Epithelial cell of proximal tubule (primary cell): ENCODE data around the gene TOX2. TPM values are rescaled to one million over a fixed set of nuclear protein-coding genes. Genes with fewer than 3 reads are reported as not detected.

Experiments
- DNase-seq: peaks from one replicate; pipeline ENCODE4 v3.0.0-alpha.2; 2011; ENCODE audit warnings: low read depth
- H3K4me3 ChIP-seq: 2 replicates; pipeline ENCODE4 v1.5.1; 2011; ENCODE audit warnings: low read depth, mild to moderate bottlenecking, low read length
- total RNA-seq: library from RNA; depleted of rRNA; stranded (reverse); fragments of >200 nt; gene quantifications from 2 replicates; pipeline ENCODE4 v1.2.3, GENCODE V29; 2015
- TF ChIP-seq, protein P1 (sequence below): conservative IDR thresholded peaks from 2 replicates; pipeline ENCODE4 v1.5.1; 2012; ENCODE audit warnings: low read depth, mild to moderate bottlenecking, low read length

The TOX2 gene
- total RNA-seq, 1 donor from 2014 or later = 2.5 TPM

DNA sequence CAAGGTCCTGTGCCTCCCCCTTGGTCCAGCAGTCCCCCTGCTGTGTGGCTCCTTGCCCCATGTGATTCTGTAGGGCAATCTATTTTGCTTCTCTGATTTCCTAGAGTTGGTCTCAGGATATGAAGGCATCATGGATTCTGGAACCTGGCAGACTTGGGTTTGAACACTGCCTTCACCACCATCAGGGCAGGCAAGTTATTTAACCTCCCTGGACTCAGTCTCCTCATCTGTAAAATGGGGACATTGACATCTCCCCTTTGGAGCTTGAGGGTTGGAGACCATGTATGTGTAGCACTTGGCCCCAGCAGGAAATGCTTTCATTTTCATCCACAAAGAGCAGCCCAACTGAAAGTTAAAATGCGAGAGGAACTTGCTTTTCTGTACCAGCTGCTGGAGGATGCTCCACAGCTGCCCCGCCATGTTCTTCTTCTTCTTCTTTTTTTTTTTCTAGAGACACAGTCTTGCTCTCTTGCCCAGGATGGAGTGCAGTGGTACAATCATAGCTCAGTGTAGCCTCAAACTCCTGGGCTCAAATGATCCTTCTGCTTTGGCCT lies 6.7 kb downstream of the TOX2 start:
- TF ChIP-seq, protein P1, sequence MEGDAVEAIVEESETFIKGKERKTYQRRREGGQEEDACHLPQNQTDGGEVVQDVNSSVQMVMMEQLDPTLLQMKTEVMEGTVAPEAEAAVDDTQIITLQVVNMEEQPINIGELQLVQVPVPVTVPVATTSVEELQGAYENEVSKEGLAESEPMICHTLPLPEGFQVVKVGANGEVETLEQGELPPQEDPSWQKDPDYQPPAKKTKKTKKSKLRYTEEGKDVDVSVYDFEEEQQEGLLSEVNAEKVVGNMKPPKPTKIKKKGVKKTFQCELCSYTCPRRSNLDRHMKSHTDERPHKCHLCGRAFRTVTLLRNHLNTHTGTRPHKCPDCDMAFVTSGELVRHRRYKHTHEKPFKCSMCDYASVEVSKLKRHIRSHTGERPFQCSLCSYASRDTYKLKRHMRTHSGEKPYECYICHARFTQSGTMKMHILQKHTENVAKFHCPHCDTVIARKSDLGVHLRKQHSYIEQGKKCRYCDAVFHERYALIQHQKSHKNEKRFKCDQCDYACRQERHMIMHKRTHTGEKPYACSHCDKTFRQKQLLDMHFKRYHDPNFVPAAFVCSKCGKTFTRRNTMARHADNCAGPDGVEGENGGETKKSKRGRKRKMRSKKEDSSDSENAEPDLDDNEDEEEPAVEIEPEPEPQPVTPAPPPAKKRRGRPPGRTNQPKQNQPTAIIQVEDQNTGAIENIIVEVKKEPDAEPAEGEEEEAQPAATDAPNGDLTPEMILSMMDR = no peak
- DNase-seq = no peak
- no peak overlapping the region for H3K4me3 ChIP-seq

DNA sequence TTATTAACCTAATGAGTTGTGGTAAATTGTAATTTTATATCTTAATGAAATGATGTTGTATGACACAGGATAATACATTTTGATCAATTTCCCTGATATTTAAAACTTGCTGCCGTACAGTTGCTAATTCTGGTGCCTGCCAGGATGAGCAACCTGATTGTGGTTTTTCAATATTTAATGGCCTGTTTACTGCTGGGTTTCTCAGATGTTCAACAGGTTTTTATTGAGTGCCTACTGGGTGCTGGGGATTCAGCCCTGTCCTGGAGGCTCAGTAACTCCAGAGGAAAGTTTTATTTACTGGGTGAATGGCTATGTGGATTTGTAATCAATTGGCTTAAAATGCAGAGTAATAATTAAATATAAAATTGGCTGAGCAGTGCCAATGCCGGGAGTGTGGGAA lies 8.0 kb downstream of the TOX2 start:
- TF ChIP-seq, protein P1 = no peak
- no peak for DNase-seq
- no peak overlapping the region for H3K4me3 ChIP-seq

DNA sequence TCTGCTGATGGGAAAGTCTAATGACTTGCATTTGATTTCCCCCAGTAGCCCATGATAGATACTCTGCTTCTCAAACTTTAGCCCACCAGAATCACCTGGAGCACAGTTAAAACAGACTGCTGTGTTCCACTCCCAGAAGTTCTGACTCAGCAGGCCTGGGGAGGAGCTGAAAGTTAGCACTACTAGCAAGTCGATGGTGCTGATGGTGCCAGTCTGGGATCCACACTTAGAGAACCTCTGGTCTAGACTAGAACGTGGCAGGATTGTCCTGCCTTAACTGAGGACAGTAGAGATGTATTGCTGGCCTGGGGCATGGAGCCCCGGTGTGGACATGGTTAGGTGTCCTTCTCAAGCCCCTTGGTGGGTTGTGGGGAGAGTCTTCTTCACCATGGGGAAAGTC lies 8.7 kb downstream of the TOX2 start:
- H3K4me3 ChIP-seq = no peak overlapping the region
- DNase-seq = no peak
- TF ChIP-seq, protein P1 = no peak

DNA sequence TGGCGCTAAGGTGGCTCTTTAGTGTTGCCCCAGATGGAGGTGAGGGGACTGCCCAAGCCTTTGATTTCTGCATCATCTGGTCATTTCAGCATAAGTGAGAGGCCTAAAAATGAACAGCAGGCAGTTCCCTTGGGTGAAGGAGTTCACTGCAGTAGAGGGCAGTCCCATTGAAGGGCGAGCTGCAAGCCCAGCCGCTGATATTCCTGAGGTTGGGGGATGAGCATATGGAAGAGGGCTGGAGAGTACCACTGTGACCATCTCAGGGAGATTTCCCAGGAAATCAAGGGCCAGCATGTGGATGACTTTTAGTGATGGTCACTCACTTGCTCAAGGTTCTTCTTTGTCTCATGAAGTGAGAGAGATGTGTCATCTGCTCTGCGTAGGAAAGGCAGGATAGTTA lies 9.3 kb downstream of the TOX2 start:
- no peak for DNase-seq
- TF ChIP-seq, protein P1 = no peak
- H3K4me3 ChIP-seq = no peak overlapping the region

DNA sequence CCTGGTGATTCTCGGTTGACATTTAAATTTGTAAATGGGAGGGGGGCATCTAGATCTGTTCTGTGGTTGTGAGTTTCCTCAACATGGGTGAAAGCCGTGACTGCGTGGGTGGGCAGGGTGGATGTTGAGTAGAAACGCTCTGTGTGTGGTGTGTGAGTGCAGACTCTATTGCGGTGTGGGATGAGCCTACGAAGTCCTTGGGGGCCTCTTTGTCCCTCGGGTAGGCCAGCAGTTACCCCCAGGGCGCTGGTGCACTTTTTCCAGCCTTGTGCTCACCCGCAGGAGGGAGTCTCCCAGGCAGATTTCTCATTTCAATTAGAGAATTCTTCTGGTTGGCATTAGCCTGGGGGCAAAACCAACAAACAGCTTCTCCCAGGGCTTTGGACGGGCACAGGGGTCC lies 10.6 kb downstream of the TOX2 start:
- TF ChIP-seq, protein P1 = no peak
- no peak for DNase-seq
- H3K4me3 ChIP-seq = no peak overlapping the region

DNA sequence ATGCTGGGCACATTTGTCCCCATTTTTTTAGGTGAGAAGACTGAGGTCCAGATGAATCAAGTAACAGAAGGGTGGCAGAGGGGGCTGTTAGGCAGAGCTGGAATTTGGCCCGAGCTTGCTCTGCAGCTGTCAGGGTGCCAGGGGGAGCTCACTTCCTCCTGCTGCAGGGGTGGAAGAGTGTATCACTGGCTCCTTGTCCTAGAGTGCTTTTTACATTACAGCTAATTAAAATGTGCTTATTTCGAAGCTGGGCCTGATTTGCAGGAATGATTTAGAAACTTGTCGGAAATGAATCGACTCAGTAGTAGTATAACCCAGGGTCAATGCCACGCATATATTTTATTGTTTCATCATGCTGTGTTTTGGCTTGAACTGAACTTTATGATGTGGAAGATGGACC lies 11.1 kb downstream of the TOX2 start:
- H3K4me3 ChIP-seq = no peak overlapping the region
- no peak for DNase-seq
- TF ChIP-seq, protein P1 = no peak

DNA sequence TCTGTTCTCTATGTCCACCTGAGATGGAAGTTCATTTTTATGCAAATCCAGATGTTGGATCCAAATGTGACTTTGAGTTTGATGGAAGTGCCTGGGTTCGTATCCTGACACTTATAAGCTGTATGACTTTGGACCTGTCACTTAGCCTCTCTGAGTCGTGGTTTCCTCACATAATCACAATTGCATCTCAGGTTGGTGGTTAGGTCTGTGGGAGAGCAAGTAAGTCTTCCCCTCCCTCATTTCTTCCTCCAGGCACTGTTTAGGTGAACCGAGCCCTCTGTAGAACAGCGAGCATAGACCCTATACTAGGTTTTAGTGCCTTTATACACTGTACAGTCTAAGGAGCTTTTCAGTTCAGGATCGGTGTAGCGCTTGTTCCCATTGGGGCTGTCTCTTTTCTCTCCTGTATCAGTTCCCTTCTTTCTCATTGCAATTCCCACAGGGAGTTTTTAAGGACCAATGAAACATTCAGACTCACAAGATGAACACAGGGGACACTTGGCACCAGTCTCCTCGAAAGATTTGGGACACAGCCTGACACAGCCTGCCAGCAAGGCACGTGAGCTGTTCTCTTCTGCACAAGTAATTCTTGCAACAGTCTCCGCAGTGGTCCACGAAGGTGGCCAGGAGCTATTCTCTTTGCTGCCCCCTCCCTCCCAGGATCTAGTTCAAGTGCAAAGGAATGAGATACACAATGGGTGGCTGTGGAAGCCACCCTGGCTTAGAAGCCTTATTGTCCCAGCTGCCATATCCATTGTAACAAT lies 11.8 kb downstream of the TOX2 start:
- TF ChIP-seq, protein P1 = no peak
- no peak for DNase-seq
- H3K4me3 ChIP-seq = no peak overlapping the region
